Colonic mucosa (tissue), 4 donors: ENCODE data around the gene ZNF354C. TPM values are rescaled to one million over a fixed set of nuclear protein-coding genes. Genes with fewer than 3 reads are reported as not detected.

Experiments used
- DNase-seq: peaks from one replicate; pipeline ENCODE4 v3.0.0-alpha.2; 2020
- H3K27ac ChIP-seq: fragments of 200-600 bp; one replicate; pipeline ENCODE4 v1.8.0; 2021
- H3K27me3 ChIP-seq: fragments of 200-600 bp; one replicate; pipeline ENCODE4 v1.8.0; 2021
- H3K36me3 ChIP-seq: fragments of 200-600 bp; one replicate; pipeline ENCODE4 v1.8.0; 2021
- H3K4me1 ChIP-seq: fragments of 200-600 bp; one replicate; pipeline ENCODE4 v1.8.0; 2021; ENCODE audit warnings: mild to moderate bottlenecking
- H3K4me3 ChIP-seq: fragments of 200-600 bp; one replicate; pipeline ENCODE4 v1.8.0; 2021
- H3K9ac ChIP-seq, 2 donors: one replicate each; pipeline ENCODE4 v1.7.0; 2013; ENCODE audit warnings: control low read depth in 2 of 2, low read depth in 2 of 2, low read length in 2 of 2
- H3K9me3 ChIP-seq: fragments of 200-600 bp; one replicate; pipeline ENCODE4 v1.8.0; 2021
- intact Hi-C: fragments of 100-400 bp; cut with DNase I; formaldehyde crosslinking; loops from one replicate; pipeline ENCODE4 v1.14.1; 2022
- total RNA-seq, 2 donors: library from RNA; stranded (reverse); fragmentation: NEBNext Ultra II Directional in 1 of 2; extraction: Animal tissue kit (Norgen Biotek cat#: 25700) in 1 of 2; gene quantifications; one replicate each; pipeline ENCODE4 v1.2.1, GENCODE V29; 2021
- TF ChIP-seq, protein P1 (sequence below): fragments of 200-600 bp; IDR thresholded peaks from one replicate; pipeline ENCODE4 v1.8.0; 2022; ENCODE audit warnings: antibody characterized with exemption, mild to moderate bottlenecking
- donor health status: healthy.
- donor health status: DM: no; HTN: no; CAD: no.
- donor health status: DM: no; HTN: no; CAD: no.

Gene ZNF354C
- total RNA-seq, 2 donors from 2014 or later, result 1.7 to 1.9 TPM

DNA sequence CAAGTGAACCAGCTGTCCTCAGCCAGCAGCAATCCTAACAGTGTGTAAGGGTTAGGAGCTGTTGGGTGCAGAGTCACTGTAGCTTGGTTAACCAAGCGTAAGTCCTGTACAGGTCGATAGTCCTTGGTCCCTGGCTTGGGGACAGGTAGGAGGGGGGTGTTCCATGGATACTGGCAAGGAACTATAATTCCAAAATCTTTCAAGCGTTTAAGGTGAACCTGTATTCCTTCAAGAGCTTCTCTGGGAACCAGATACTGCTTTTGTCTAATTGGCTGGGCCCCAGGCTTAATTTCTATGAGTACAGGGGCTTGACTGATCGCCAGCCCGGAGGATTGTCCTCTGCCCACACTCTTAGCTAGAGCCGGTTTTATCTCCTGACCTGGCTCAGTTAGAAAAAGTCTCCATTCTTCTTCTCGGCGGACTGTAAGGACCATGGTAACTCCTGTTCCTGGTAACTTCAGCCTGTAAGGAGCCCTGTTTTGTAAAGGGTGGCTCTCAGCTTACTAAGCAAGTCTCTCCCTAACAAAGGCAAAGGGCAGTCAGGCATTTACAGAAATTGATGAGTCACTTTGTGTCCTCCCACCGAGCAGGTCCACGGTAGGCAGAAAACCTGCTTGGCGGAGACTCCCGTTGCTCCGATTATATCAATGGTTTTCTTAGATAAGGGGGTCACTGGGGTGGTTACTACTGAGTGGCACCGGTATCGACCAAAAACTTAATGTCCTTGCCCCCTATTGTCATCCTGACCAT lies 6.0 kb upstream of the ZNF354C start:
- intact Hi-C loops, result no loop called here
- Histone ChIP-seq H3K4me3 (no peak overlapping the region), H3K36me3 (no peaks in the 10 kb centered on the region), H3K9ac (no peak overlapping the region), H3K9me3 (no peaks in the 10 kb centered on the region), H3K4me1 (no peaks in the 10 kb centered on the region), H3K27ac (no peak overlapping the region), H3K27me3 (no peaks in the 10 kb centered on the region)
- TF ChIP-seq, protein P1, sequence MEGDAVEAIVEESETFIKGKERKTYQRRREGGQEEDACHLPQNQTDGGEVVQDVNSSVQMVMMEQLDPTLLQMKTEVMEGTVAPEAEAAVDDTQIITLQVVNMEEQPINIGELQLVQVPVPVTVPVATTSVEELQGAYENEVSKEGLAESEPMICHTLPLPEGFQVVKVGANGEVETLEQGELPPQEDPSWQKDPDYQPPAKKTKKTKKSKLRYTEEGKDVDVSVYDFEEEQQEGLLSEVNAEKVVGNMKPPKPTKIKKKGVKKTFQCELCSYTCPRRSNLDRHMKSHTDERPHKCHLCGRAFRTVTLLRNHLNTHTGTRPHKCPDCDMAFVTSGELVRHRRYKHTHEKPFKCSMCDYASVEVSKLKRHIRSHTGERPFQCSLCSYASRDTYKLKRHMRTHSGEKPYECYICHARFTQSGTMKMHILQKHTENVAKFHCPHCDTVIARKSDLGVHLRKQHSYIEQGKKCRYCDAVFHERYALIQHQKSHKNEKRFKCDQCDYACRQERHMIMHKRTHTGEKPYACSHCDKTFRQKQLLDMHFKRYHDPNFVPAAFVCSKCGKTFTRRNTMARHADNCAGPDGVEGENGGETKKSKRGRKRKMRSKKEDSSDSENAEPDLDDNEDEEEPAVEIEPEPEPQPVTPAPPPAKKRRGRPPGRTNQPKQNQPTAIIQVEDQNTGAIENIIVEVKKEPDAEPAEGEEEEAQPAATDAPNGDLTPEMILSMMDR, result no peak
- no peak for DNase-seq

DNA sequence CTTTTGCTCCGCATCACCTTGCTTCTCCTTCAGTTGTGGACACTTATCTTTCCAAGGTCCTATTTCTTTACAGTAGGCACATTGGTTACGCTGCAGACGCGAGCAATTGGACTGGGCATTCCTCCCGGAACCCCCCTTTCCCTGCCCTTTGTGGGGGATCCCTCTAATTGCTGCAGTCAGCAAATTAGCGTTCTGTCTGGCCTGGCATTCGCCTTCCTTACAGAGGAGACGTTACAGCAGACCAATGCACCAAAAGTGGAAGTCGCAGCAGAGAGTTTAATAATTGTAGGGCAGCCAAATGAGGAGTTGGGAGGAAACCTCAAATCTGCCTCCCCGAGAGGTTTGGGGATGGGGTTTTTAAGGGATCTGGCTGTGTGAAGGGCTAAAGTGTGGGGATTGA lies 5.3 kb upstream of the ZNF354C start:
- H3K27ac ChIP-seq, result no peak overlapping the region
- no peaks in the 10 kb centered on the region for H3K4me1 ChIP-seq
- H3K36me3 ChIP-seq, result no peaks in the 10 kb centered on the region
- intact Hi-C loops, result no loop called here
- no peak for DNase-seq
- no peaks in the 10 kb centered on the region for H3K27me3 ChIP-seq
- H3K9me3 ChIP-seq, result no peaks in the 10 kb centered on the region
- TF ChIP-seq, protein P1, result no peak
- no peak overlapping the region for H3K4me3 ChIP-seq
- H3K9ac ChIP-seq, result no peak overlapping the region

DNA sequence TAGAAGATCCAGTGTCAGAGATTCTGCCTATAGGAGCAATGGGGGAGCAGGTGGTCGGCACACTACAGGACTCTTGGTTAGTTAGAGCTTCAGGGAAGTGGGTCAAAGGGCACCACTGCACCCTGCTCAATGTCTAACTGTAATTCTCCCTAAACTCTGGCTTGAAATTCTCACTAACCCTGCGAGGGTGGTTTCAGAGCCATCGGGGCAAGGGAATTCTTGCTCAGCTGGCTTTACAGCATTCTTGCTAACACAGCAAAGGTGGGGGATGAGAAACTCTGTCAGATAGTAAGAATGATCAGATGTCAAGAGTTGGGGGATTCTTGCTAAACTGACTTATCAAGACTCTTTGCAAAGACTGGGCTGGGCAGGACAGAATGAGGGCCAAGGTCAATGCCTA lies 4.7 kb upstream of the ZNF354C start:
- H3K4me1 ChIP-seq, result no peaks in the 10 kb centered on the region
- no peak overlapping the region for H3K9ac ChIP-seq
- H3K36me3 ChIP-seq, result no peaks in the 10 kb centered on the region
- H3K27me3 ChIP-seq, result no peaks in the 10 kb centered on the region
- H3K4me3 ChIP-seq, result no peak overlapping the region
- intact Hi-C loops, result no loop called here
- DNase-seq, result no peak
- H3K9me3 ChIP-seq, result no peaks in the 10 kb centered on the region
- TF ChIP-seq, protein P1, result no peak
- no peak overlapping the region for H3K27ac ChIP-seq

DNA sequence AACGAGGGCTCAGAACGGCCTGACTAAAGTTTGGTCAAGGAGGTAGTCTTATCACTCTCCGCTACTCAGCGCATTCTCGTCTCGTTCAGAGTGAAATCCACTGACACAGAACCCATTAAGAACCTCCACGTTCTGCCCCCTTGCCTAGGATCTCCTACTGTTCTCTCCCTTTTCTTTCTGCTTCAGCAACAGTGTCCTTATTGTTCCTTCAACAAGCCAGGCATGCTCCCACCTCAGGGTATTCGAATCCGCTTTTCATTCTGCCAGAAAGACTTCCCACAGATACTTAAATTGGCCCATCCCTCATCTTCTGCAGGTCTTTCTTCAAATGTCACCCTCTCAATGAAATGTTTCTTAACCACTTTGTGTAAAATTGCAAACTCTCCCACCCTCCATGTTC lies 4.3 kb upstream of the ZNF354C start:
- no peaks in the 10 kb centered on the region for H3K9me3 ChIP-seq
- DNase-seq, result no peak
- H3K36me3 ChIP-seq, result no peaks in the 10 kb centered on the region
- H3K27ac ChIP-seq, result no peak overlapping the region
- no peak overlapping the region for H3K9ac ChIP-seq
- TF ChIP-seq, protein P1, result no peak
- H3K4me3 ChIP-seq, result no peak overlapping the region
- intact Hi-C loops, result no loop called here
- no peaks in the 10 kb centered on the region for H3K4me1 ChIP-seq
- H3K27me3 ChIP-seq, result no peaks in the 10 kb centered on the region

DNA sequence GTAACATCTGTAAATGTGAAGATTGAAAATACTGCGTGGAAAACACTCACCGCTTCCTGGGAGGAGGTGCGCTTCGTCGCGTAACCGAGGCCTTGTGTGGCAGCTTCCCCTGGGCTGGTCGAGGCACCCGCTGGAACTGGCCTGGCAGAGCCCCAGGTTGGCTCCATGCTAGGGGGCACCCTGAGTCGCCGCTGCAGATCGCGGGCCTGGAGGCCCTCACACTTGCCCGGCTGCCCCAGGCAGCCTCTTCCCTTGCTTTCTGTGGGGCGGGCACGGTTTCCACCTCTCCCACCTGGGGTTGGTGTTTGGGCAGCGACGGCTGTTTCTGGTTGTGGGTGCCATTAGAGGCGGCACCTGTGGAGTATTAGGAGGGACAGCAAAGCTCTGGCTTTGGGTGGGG lies 852 bp downstream of the ZNF354C start:
- no peak overlapping the region for H3K27ac ChIP-seq
- no peak for DNase-seq
- H3K27me3 ChIP-seq, result no peaks in the 10 kb centered on the region
- intact Hi-C loops, result loop anchor here (2.0 to 5.0 kb wide), 2 partner anchors 38 to 329 kb away; partner anchors contain the start of genes ZNF354A and ZNF879
- no peaks in the 10 kb centered on the region for H3K9me3 ChIP-seq
- H3K4me1 ChIP-seq, result no peaks in the 10 kb centered on the region
- TF ChIP-seq, protein P1, result no peak
- H3K4me3 ChIP-seq, result peak overlapping the region; percentile 67
- H3K9ac ChIP-seq, result peak overlapping the region in 1 of 2 donors; percentile 40
- no peaks in the 10 kb centered on the region for H3K36me3 ChIP-seq
